Measurements from ENCODE around the gene ASB18. TPM values are rescaled to one million over a fixed set of nuclear protein-coding genes. Genes with fewer than 3 reads are reported as not detected.
"Not testable (repeated sequence)": the region's sequence is repeated elsewhere in the genome, so short reads cannot be mapped to it uniquely, and the experiment has no call there.

ASB18 gene
- polyA plus RNA-seq, 1 experiment, result not detected

GRCh38 chr2:236291476-236291875 lies 27.3 kb upstream of the ASB18 start:
- TF ChIP-seq CTCF (IDR thresholded peaks at IDR 0.05; ENCODE audit: insufficient read depth, low read depth, low read length), result no peak
- ChIA-PET POLR2A (no interaction called here), CTCF (no interaction called here)
- Histone ChIP-seq H3K4me3 (ENCODE audit: low read depth, low read length) (no peak overlapping the region), H3K27me3 (ENCODE audit: control insufficient read depth, insufficient read depth, low read length) (no peaks in the 10 kb centered on the region; the same call in 1 of the 2 replicates), H3K36me3 (ENCODE audit: control insufficient read depth, insufficient read depth, low read length) (no peaks in the 10 kb centered on the region)
- no peak for DNase-seq (ENCODE audit: low read depth)

DNA sequence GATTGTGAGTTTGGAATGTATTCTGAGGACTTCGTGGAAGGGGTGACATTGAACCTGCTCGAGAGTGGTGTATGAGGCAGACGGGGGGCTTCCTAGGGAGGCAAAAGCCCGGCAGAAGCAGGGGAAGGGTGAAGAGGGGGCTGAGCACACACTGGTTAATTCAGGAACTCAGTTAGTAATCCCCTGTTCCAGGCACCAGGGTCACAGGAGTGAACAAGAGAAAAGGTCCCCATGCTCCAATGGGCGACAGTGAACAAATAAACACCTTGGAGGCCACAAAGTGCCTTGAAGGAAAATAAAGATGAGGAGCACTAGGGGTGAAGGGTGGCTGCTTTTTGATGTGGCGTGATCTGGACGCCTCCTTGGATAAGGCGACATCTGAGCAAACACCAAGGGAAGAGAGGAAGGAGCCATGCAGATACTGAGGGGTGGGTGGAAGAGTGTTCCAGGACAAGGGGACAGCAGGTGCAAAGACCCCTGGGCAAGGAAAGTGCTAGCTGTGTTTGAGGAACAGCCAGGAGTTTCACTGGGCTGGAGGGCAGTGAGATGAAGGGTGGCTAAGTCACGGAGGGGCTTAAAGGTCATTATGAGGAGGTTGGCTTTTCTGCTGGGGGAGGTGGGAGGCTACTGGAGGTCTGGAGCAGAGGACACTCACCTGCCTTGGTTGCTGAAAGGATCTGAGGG lies 26.7 kb upstream of the ASB18 start:
- ChIA-PET CTCF (no interaction called here), POLR2A (no interaction called here)
- Histone ChIP-seq H3K36me3 (ENCODE audit: control insufficient read depth, insufficient read depth, low read length) (no peaks in the 10 kb centered on the region), H3K4me3 (ENCODE audit: low read depth, low read length) (no peak overlapping the region), H3K27me3 (ENCODE audit: control insufficient read depth, insufficient read depth, low read length) (no peaks in the 10 kb centered on the region; the same call in 1 of the 2 replicates)
- TF ChIP-seq CTCF (IDR thresholded peaks at IDR 0.05; ENCODE audit: insufficient read depth, low read depth, low read length), result no peak
- DNase-seq (ENCODE audit: low read depth), result no peak

DNA sequence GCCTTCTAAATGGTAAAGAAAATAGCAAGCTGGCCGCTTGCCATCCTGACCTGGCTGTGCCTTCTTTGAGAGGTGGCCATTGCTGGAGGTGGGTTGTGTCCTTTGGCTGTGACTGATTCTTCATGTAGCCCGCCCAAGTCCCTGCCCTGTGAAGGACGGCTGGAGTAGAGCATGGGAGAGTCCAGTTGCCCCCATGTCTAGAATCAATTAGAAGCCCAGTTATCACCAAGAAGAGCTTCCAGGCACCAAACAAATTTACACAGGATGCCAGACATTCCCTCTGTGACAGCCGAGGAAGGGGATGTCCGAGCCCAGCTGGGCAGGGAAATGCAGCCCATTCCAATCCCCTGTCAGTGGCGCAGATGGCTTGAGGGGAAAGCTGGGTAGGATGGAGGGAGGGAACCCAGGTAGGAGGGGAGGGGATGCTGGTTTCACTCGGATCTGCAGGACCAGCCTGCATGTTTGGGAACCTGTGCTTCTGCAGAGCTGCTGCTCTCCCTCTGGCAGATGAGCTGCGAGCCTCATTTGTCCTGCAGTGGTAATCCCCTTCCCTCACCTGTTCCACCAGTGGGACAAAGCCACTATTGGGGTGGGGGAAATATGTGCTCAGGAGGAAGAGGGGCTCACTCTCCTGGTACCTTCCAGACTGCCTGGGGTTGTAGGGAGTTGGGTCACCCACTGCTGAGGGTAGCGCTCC lies 25.7 kb upstream of the ASB18 start:
- POLR2A ChIA-PET, result no interaction called here

DNA sequence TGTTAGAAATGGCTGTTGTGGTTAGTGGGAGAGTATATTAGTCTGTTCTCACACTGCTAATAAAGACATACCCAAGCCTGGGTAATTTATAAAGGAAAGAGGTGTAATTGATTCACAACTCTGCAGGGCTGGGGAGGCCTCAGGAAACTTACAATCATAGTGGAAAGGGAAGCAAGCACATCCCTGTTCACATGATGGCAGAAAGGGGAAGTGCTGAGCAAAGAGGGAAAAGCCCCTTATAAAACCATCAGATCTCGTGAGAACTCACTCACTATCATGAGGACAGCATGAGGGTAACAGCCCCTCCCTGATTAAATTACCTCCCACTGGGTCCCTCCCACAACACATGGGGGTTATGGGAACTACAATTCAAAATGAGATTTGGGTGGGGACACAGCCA lies 24.2 kb upstream of the ASB18 start:
- CTCF ChIA-PET; H3K4me3 ChIP-seq (ENCODE audit: low read depth, low read length); DNase-seq (ENCODE audit: low read depth); H3K36me3 ChIP-seq (ENCODE audit: control insufficient read depth, insufficient read depth, low read length); H3K27me3 ChIP-seq (ENCODE audit: control insufficient read depth, insufficient read depth, low read length); POLR2A ChIA-PET: not testable (repeated sequence)

More for the DNA sequence above, 25.7 kb upstream of the ASB18 start:
- no peaks in the 10 kb centered on the region for H3K36me3 ChIP-seq (ENCODE audit: control insufficient read depth, insufficient read depth, low read length)
- no peak for DNase-seq (ENCODE audit: low read depth)
- TF ChIP-seq CTCF (IDR thresholded peaks at IDR 0.05; ENCODE audit: insufficient read depth, low read depth, low read length), result no peak
- CTCF ChIA-PET, result no interaction called here
- no peak overlapping the region for H3K4me3 ChIP-seq (ENCODE audit: low read depth, low read length)
- no peaks in the 10 kb centered on the region; the same call in 1 of the 2 replicates for H3K27me3 ChIP-seq (ENCODE audit: control insufficient read depth, insufficient read depth, low read length)

DNA sequence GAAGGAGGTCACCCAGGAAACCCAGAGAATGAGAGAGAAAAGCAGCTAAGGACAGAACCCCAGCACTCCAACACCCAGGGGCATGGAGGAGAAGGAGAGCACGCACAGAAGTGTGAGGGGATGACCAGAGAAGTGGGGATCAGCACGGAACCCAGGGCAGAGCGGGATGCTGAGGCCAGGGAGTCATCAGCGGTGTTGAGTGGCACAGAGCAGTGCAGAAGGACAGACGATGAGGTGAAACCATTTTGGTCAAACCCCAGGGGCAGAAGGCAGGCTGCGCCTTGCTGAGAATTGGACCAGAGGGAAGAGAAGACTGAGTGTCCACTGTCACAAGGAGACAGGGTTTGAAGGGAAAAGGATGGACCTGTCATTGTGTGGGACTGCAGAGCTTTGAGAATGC lies 23.4 kb upstream of the ASB18 start:
- DNase-seq (ENCODE audit: low read depth), result no peak
- Histone ChIP-seq H3K36me3 (ENCODE audit: control insufficient read depth, insufficient read depth, low read length) (no peaks in the 10 kb centered on the region), H3K27me3 (ENCODE audit: control insufficient read depth, insufficient read depth, low read length) (no peaks in the 10 kb centered on the region; the same call in 1 of the 2 replicates), H3K4me3 (ENCODE audit: low read depth, low read length) (no peak overlapping the region)
- ChIA-PET POLR2A (no interaction called here), CTCF (no interaction called here)
- no peak for TF ChIP-seq CTCF (IDR thresholded peaks at IDR 0.05; ENCODE audit: insufficient read depth, low read depth, low read length)

Measured in BJ (cell line).